ENCODE results near the gene NR5A1. TPM values are rescaled to one million over a fixed set of nuclear protein-coding genes. Genes with fewer than 3 reads are reported as not detected.

Gene NR5A1
- total and polyA plus RNA-seq, 2 of the 13 experiments (the other 11 are each of a cell fraction or from before 2014, with no cell fraction given): 28.9 to 44.7 TPM

DNA sequence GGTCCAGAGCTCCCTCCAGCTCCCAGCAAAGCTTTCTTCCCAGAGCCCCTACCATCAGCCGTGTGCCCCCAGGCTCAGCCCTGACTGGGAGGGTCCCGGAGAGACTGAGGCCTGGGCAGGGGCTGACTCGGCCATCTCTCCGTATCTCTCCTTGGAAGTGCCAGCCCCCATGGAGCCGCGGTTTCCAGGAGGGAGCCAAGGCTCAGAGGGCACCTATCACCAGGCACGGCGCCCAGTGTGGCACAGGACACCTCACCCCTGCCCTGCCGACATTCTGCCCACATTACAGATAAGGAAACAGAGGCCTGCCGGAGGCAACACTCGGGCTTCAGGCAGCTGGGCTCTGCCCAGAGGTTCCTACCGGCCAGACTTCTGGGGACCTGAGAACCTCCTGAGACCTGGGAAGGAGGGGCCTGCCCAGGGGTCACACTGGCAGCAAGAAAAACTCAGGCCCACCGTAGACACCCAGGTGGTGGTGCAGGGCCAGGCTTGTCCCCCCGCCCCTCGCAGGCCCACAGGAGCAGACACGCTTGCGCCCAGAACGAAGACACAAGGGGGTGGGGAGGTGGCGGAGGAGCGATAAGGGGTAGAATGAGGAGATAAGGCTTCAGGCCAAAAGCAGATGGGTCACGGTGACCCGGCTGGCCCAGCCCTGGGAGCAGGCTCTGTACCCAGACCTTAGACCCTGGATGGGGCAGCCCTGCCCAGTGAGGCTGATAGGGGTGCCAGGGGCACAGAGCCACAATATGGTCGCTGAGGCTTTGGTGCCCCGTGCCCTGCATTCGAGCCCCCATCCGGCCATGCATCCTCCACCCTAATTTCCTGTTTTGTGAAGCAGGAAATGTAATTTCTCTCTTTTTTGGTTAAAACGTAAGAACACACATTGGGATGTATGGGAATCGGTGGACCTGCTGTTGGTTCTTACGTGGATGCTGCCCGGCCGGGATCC is 11.8 kb downstream of the NR5A1 start:
- no peak overlapping the region for H2AFZ ChIP-seq (ENCODE audit: low read length)
- H3K36me3 ChIP-seq (replicated peaks in 1 of 2; ENCODE audit: control insufficient read depth in 1 of 2, insufficient read depth in 2 of 2, low read length in 2 of 2): peaks cover 4 to 12% of the 10 kb centered on the region in 2 experiments; a peak in 2 of 5 replicates
- ChIA-PET CTCF (ENCODE audit: low intra/inter-chr PET ratio, low total read pairs) (no interaction called here), POLR2A (no interaction called here)
- H3K4me2 ChIP-seq (ENCODE audit: low read depth, low read length): no peak overlapping the region
- H4K20me1 ChIP-seq (ENCODE audit: insufficient read depth, low read length): no peaks in the 10 kb centered on the region
- H3K79me2 ChIP-seq (ENCODE audit: insufficient read depth, low read length): no peaks in the 10 kb centered on the region
- 98% methylated on average over 21 of the region's 31 CpGs for WGBS (ENCODE audit: low lambda C conversion rate)
- FAIRE-seq (no peak), ATAC-seq (no peak), DNase-seq (ENCODE audit: low spot score) (no peak)
- H3K4me1 ChIP-seq (ENCODE audit: insufficient read depth, low read length): peaks cover 27% of the 10 kb centered on the region
- no peak overlapping the region for H3K27ac ChIP-seq (ENCODE audit: extremely low read length, insufficient read depth, low read length)
- TF ChIP-seq ZBTB20 (CRISPR knock-in tag; IDR thresholded peaks at IDR 0.05; ENCODE audit: borderline replicate concordance, low read depth) (no peak), POLR2A (IDR thresholded peaks at IDR 0.05; ENCODE audit: insufficient read depth in 1 of 2, low read depth in 2 of 2, low read length in 2 of 2) (0 out of 4 replicates have a peak, but pooled peaks of 1 of the 2 experiments have one; percentile 16)
- no TSS peak for BruUV-seq (replicated peaks)
- intact Hi-C loops (cut with micrococcal nuclease; ENCODE audit: unreplicated experiment) (no loop called here), in situ Hi-C loops (cut with HindIII; ENCODE audit: extremely low pct_ligation_motif_present, low pct_unique_long_range_greater_than_20kb) (no loop called here)
- no peaks in the 10 kb centered on the region for H3K9me3 ChIP-seq (ENCODE audit: low read length)
- no peaks in the 10 kb centered on the region for H3K27me3 ChIP-seq (ENCODE audit: control insufficient read depth in 1 of 2, insufficient read depth in 2 of 2, low read length in 2 of 2)
- no peak overlapping the region for H3K9ac ChIP-seq (ENCODE audit: insufficient read depth, low read depth, low read length)
- no peak overlapping the region for H3K4me3 ChIP-seq (replicated peaks in 1 of 3; ENCODE audit: insufficient read depth in 1 of 3, low read depth in 2 of 3, low read length in 3 of 3)

DNA sequence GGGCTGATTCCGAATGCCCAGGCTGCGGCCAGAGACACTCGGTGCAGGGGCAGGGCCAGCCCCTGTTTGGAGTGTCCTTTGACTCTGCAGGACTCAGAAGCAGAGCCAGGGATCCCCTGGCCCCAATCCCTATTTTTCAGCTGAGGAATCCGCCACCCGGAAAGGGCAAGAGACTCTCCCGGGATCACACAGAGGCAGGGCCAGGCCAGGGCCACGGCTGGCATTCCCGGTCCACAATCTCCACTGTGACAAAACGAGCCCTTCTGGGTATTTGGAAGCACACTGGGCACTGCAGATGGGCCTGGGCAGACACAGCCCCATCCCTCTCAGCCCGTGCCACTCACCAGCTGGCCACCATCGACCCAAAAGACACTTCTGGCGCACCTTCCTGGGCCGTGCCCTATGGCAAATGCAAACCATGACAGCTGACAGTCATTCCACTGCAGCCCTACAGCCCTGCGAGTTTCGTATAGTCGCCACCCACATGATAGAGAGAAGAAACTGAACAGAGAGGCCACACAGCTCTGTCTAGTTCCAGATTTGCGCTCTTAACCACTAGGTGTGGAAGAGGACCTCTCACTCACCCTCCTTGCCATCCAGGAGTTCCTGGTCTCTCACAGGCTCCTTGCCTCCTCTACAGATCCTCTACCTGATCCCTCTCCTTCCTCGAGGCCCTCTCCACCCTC is 13.3 kb downstream of the NR5A1 start:
- Histone ChIP-seq H3K9ac (ENCODE audit: insufficient read depth, low read depth, low read length) (no peak overlapping the region), H3K27ac (ENCODE audit: extremely low read length, insufficient read depth, low read length) (no peak overlapping the region), H3K4me1 (ENCODE audit: insufficient read depth, low read length) (peaks cover 18% of the 10 kb centered on the region), H3K4me3 (replicated peaks in 1 of 3; ENCODE audit: insufficient read depth in 1 of 3, low read depth in 2 of 3, low read length in 3 of 3) (no peak overlapping the region), H3K79me2 (ENCODE audit: insufficient read depth, low read length) (no peaks in the 10 kb centered on the region), H2AFZ (ENCODE audit: low read length) (no peak overlapping the region), H3K4me2 (ENCODE audit: low read depth, low read length) (no peak overlapping the region), H3K36me3 (replicated peaks in 1 of 2; ENCODE audit: control insufficient read depth in 1 of 2, insufficient read depth in 2 of 2, low read length in 2 of 2) (peaks cover 0 to 2% of the 10 kb centered on the region in 2 experiments; a peak in 1 of 5 replicates), H4K20me1 (ENCODE audit: insufficient read depth, low read length) (no peaks in the 10 kb centered on the region), H3K27me3 (ENCODE audit: control insufficient read depth in 1 of 2, insufficient read depth in 2 of 2, low read length in 2 of 2) (no peaks in the 10 kb centered on the region), H3K9me3 (ENCODE audit: low read length) (no peaks in the 10 kb centered on the region)
- no peak for FAIRE-seq
- 90% methylated on average over 8 of the region's 18 CpGs for WGBS (ENCODE audit: low lambda C conversion rate)
- no peak for ATAC-seq
- ChIA-PET POLR2A (no interaction called here), CTCF (ENCODE audit: low intra/inter-chr PET ratio, low total read pairs) (no interaction called here)
- intact Hi-C loops (cut with micrococcal nuclease; ENCODE audit: unreplicated experiment) (no loop called here), in situ Hi-C loops (cut with HindIII; ENCODE audit: extremely low pct_ligation_motif_present, low pct_unique_long_range_greater_than_20kb) (no loop called here)
- no peak for DNase-seq (ENCODE audit: low spot score)
- no TSS peak for BruUV-seq (replicated peaks)
- TF ChIP-seq ZNF343 (CRISPR knock-in tag; IDR thresholded peaks at IDR 0.05) (no peak), MEIS2 (CRISPR knock-in tag; IDR thresholded peaks at IDR 0.05) (no peak), POLR2AphosphoS5 (IDR thresholded peaks at IDR 0.05; ENCODE audit: low read depth, low read length) (0 out of 2 replicates have a peak, but pooled peaks have one; percentile 0)
